NCI-H1105 (cell line): ENCODE results near the gene ILKAP.

Source experiments
- DNase-seq: peaks from one replicate; lab custom pipeline; 2025; lab: John Stamatoyannopoulos, UW

The ILKAP gene

GRCh38 chr2:238237431-238238135, 34.1 kb upstream of the ILKAP start:
- no peak for DNase-seq

GRCh38 chr2:238236571-238236970, 33.1 kb upstream of the ILKAP start:
- no peak for DNase-seq

DNA sequence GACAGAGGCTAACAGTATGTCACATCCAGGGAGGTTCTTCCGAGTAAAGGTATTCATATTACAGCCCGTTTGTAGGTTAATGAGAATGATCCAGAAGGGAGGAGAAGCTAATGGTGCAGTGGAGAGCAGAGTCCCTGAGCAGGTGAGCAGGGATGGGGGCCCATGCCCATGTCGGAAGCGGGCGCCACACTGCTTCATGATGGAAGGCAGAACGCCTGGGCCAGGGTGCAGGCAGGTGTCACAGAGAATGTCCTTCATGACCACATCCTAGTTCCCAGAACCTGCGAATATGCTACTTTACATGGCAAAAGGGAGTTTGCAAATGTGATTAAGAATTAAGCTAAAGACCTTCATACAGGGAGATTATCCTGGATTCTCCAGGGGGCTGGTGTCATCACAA, 32.4 kb upstream of the ILKAP start:
- DNase-seq, result no peak

DNA sequence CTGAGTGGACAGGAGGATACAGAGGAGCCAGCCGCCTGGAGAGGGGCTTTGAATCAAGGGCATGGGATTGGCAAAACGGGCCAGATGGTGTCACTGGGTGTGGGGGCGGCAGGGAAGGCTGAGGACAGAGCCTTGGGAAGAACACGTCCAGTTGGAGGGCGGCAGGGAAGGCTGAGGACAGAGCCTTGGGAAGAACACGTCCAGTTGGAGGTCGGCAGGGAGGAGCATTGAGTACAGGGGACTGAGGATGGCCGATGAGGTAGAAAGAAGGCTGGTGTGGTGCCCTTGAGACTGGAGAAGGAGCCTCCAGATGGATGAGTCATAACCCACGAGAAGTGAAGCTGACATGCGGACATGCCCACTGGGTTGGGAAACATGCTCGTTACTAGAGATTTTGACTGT, 31.8 kb upstream of the ILKAP start:
- no peak for DNase-seq

- no peak for DNase-seq
Observed at GRCh38 chr2:238233625-238234024, 30.1 kb upstream of the ILKAP start.

DNA sequence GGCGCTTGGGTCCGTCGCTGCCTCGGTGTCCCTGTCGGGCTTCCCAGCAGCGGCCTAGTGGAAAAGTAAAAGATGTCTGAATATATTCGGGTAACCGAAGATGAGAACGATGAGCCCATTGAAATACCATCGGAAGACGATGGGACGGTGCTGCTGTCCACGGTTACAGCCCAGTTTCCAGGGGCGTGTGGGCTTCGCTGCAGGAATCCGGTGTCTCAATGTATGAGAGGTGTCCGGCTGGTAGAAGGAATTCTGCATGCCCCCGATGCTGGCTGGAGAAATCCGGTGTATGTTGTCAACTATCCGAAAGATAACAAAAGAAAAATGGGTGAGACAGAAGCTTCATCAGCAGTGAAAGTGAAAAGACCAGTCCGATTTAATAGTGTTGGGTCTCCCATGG, 28.3 kb upstream of the ILKAP start:
- DNase-seq, result no peak

- no peak for DNase-seq
Observed at GRCh38 chr2:238231251-238231793, 27.8 kb upstream of the ILKAP start.

DNA sequence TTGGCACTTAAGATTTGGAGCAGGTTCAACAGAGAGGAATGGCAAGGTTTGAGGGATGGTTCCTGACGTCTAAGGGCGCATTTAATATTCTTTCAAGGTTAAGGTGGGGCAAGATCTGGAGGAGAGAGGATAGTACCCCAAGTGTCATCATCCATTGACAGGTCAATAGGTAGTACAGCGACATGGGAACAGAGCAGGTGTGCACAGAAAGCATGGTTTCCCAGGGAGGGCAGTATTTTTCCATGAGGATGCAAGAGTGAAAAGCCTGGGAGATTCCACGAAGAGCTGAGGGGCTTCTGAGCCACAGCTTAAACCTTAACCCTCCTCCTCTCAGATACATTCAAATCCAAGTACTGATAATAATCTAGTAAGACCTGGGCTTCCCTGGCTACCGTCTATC, 27.2 kb upstream of the ILKAP start:
- no peak for DNase-seq

DNA sequence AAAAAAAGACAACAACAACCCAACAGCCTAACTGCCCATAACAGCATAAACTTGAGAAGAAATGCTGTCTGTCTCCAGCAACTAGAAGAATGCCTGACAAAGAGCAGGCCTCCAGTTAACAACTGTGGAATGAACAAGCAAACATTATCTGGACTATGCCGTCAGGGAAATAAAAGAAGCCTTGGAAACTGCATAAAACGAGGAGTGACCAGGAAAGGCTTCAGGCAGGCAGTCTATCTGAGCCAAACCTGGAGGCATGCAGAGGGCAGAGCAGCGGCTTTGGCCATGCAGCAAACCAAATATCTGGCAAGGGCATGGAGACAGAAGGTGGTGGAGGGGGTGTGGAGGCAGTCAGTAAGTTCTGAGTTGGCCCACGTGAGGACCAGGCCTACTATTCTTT, 25.2 kb upstream of the ILKAP start:
- DNase-seq, result no peak

GRCh38 chr2:238227587-238228032, 24.1 kb upstream of the ILKAP start:
- no peak for DNase-seq

DNA sequence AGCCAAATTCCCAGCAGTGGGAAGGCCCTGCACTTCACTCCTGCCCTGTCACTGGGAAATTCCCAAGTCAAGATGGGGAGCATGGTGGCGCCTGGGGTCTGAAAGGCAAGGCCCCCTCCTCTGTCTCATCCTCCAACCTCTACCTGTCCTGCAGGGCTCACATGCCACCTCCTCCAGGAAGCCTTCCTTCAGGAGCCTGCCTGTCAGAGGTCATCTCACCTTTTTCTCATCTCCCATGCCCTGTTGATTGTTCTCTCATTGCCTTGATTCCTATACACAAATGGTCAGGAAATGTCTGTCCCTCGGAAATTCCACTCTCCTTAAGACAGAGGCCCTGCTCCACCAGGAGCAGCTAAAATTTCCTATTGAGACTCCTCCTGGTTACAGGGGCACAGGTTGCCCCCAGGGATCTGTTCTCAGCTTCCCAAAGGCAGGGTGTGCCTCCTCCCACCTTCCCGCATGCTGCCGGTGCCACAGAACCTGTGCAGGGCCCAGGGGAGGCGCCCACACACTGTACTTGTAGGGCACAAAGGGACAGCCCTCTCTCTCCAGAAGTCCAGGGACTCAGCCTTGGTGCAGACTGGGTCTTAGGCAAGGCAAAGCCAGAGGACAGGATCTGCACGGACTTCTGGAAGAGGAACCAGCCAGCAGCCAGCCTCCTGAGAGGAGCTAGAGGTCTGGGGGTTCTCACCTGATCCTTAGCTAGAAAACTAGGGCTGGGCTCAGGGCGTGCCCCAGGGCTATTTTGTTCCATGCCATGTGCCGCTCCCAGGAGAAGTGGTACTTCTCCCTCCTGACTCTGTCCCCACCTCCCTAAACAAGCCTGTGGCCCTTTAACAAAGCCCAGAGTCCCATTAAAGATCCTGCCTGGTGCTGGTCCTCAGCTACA, 23.4 kb upstream of the ILKAP start:
- DNase-seq, result no peak

- DNase-seq, result no peak
Observed at GRCh38 chr2:238225911-238226697, 22.6 kb upstream of the ILKAP start.

DNA sequence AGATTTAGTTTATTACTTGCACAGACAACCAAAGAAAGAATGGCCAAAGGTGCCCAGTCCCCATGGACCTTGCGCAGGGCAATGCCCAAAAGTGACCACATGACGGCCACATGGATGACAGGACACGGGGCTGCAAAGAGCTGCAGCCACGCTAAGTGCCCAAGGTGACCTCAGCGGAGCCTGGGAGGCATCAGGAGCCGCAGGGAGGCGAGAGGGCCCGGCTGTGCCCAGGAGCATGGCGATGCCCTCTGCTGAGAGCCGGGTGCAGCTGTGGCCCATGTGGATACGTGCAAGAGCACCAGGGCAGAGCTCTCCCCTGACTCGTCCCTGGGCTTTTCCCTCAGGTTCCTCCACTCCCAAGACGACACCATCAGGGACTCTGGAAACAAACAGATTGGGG, 21.6 kb upstream of the ILKAP start:
- no peak for DNase-seq

GRCh38 chr2:238224356-238225035, 21.0 kb upstream of the ILKAP start:
- DNase-seq, result no peak

DNA sequence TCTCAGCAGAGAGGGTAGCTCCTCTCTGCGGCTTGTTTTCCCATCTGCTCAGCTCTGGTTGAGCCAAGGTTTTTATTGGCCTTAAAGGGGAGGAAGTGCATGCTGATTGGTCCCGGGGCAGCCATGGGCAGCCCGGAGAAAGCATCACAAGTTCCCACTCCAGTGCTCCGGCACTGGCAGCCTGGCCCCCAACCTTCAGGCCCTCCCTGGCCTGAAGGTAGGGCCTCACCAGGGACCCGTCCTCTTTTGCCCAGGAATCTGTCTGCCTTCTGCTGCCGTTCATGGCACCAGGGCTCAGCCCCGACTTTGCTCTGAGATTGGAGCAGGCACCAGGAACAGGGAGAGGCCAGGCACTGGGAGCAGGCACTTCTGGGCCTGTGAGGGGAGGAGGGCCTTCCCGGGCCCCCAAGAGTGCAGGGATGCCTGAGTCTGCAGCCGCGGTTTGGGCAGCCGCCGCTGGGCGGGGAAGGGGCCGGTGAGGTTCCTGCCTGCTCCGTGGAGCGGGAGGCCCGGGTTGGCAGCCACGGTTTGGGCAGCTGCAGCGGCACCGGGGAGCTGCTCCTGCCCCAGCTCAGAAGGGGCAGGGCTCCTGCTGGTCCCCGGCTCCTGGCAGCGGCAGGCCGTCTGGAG, 17.5 kb upstream of the ILKAP start:
- DNase-seq, result no peak

- no peak for DNase-seq
Observed at GRCh38 chr2:238220274-238220891, 16.9 kb upstream of the ILKAP start.

GRCh38 chr2:238216651-238217184, 13.2 kb upstream of the ILKAP start:
- DNase-seq, result no peak

DNA sequence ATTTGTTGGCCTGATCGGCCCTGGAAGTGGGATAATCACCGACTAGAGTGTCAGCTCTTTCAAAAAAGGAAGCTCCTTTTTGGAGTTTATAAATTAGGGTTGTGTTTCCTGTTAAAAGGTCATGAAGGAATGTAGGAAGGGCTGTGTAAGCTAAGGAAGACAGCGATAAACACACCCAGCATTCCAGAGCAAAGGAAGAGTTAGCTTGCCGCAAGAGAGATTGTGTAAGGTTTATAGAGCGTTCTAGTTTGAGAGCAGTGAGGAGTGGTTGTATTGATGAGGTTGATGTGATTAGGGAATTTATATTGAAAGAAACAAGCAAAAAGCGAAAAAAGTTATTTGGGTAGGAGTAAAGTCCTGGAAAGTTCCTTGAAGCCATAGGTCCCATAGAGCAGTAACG, 3.5 kb upstream of the ILKAP start:
- no peak for DNase-seq

DNA sequence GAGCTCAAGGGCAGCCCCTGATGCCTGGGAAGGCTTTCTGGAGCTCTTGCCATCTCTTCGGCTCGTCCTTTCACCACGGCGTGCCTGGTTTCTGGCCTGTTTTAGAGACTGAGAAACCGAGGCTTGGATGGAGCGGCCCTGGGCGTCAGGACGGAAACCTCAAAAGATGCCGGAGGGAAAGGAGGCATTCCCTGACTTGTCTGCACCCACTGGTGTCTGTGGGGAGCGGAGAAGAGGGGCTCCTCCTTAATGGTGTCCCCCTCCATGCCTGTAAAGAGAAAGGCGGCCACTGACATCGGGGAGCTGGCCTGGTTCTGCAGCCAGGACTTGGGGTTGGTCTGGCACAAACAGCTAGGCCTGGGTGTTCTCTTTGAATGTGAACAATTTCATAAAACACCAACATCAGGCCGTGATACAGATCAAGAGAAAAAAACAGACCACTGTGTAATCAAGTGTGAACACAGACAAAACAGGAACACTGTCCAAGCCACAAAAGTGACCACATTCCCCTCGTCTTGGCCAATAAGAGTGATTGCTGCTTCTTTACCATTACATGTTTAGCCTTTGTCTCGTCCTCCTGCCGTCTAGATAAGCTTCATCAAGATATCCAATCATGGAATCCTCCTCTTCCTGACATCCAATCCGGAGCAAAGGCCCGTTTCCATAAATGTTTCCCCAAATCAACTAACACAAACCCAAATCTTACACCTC, 633 bp upstream of the ILKAP start:
- no peak for DNase-seq
